ENCODE measurements around the gene ESPL1.

ESPL1 gene

DNA sequence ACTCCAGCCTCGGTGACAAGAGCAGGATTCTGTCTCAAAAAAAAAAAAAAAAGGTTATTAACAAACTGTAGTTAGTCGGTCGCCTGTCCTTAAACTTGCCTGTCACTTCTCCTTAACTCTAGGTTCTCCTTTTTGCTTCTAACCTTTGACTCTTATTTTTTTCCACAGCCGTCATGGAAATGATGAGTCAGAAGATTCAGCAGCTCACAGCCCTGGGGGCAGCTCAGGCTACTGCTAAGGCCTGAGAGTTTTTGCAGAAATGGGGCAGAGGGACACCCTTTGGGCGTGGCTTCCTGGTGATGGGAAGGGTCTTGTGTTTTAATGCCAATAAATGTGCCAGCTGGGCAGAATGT is 31.0 kb downstream of the ESPL1 start:
- H3K9ac ChIP-seq (ENCODE audit: low read depth, low read length, poor library complexity): peak overlapping the region; percentile 57
- H2BK120ac ChIP-seq (ENCODE audit: low read depth, low read length): no peak overlapping the region
- peak overlapping the region in 1 of 2 donors; percentile 83 for H3K4me3 ChIP-seq (ENCODE audit: low read length in 2 of 2)
- peak overlapping the region; percentile 65 for H3K27ac ChIP-seq (replicated peaks; ENCODE audit: low read length)
- no peaks in the 10 kb centered on the region for H3K9me3 ChIP-seq (replicated peaks in 1 of 2; ENCODE audit: control insufficient read depth in 2 of 2, insufficient read depth in 1 of 2, low read depth in 1 of 2, low read length in 2 of 2)
- no peak overlapping the region for H3K23ac ChIP-seq (ENCODE audit: low read depth, low read length, poor library complexity)
- peaks cover 8% of the 10 kb centered on the region for H3K79me1 ChIP-seq (ENCODE audit: low read depth, low read length)
- H2BK5ac ChIP-seq (ENCODE audit: low read length): peak overlapping the region; percentile 7
- peak overlapping the region; percentile 35 for H3K4me2 ChIP-seq (ENCODE audit: insufficient read depth, low read length, poor library complexity, severe bottlenecking)
- no peak overlapping the region for H2AFZ ChIP-seq (ENCODE audit: low read length)
- peaks cover 25 to 59% of the 10 kb centered on the region in 2 donors for H3K36me3 ChIP-seq (replicated peaks in 1 of 2; ENCODE audit: control insufficient read depth in 2 of 2, insufficient read depth in 2 of 2, low read length in 2 of 2)
- no peak overlapping the region for H2BK15ac ChIP-seq (ENCODE audit: low read length)
- H2BK12ac ChIP-seq (ENCODE audit: low read length): no peak overlapping the region
- H3K4me1 ChIP-seq (ENCODE audit: control insufficient read depth in 2 of 2, insufficient read depth in 1 of 2, low read depth in 1 of 2, low read length in 2 of 2): peaks cover 8 to 11% of the 10 kb centered on the region in 2 donors
- no peak overlapping the region for H4K8ac ChIP-seq (ENCODE audit: low read depth, low read length)
- no peak overlapping the region for H3K4ac ChIP-seq (ENCODE audit: low read length)
- no peak overlapping the region for H3K14ac ChIP-seq (ENCODE audit: low read length)
- DNase-seq (ENCODE audit: low spot score): no peak
- H4K91ac ChIP-seq (ENCODE audit: low read depth, low read length, poor library complexity): no peak overlapping the region
- H2AK5ac ChIP-seq (ENCODE audit: low read depth, low read length): no peak overlapping the region
- WGBS, 2 donors (ENCODE audit: extremely low coverage in 2 of 2, insufficient read length in 2 of 2, insufficient replicate concordance in 1 of 2): no CpG with 5 or more reads among the region's 5 CpGs
- H3K27me3 ChIP-seq (ENCODE audit: control insufficient read depth in 3 of 3, insufficient read depth in 3 of 3, low read depth in 1 of 3, low read length in 3 of 3): no peaks in the 10 kb centered on the region
- H3K18ac ChIP-seq (ENCODE audit: low read length): no peak overlapping the region

DNA sequence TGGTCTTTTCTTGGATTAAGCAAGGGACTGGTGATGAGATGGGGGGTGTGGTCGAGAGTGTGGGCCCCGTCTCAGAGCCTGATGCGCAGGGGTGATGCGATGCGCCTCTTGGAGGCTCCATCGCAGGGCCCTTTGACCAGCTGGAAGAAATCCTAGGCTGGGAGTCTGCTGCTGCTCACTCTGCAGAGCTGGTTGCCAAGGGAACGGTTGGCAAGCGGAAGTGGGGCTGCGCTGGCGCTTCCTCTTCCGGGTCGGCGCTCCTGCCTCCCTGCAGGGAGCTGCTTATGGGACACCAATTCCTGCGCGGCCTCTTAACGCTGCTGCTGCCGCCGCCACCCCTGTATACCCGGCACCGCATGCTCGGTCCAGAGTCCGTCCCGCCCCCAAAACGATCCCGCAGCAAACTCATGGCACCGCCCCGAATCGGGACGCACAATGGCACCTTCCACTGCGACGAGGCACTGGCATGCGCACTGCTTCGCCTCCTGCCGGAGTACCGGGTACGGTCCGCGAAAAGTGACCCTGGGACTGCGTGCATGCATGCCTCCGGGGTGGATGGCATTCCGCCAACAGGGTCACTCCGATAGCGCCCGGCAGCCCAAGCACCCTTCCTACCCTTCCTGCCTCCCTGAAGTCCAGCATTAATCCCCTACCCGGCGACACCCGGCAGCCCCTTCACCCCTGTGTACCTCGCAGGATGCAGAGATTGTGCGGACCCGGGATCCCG is 31.5 kb downstream of the ESPL1 start, which contains the start of gene MYG1:
MYG1 (plus strand) TSS at position 242 of the 727 bp plus-strand sequence; CDS start at position 285, 43 bp downstream.
- peaks cover 23 to 58% of the 10 kb centered on the region in 2 donors for H3K36me3 ChIP-seq (replicated peaks in 1 of 2; ENCODE audit: control insufficient read depth in 2 of 2, insufficient read depth in 2 of 2, low read length in 2 of 2)
- H2BK5ac ChIP-seq (ENCODE audit: low read length): peak within 1 kb of the TSS; percentile 7
- WGBS, 2 donors (ENCODE audit: extremely low coverage in 2 of 2, insufficient read length in 2 of 2, insufficient replicate concordance in 1 of 2): no CpG with 5 or more reads among the region's 51 CpGs
- H3K18ac ChIP-seq (ENCODE audit: low read length): peak within 1 kb of the TSS; percentile 73
- H3K9me3 ChIP-seq (replicated peaks in 1 of 2; ENCODE audit: control insufficient read depth in 2 of 2, insufficient read depth in 1 of 2, low read depth in 1 of 2, low read length in 2 of 2): no peaks in the 10 kb centered on the region
- H2BK15ac ChIP-seq (ENCODE audit: low read length): no peak within 1 kb of the TSS
- H3K27ac ChIP-seq (replicated peaks; ENCODE audit: low read length): peak within 1 kb of the TSS; percentile 65
- H4K8ac ChIP-seq (ENCODE audit: low read depth, low read length): no peak within 1 kb of the TSS
- no peak within 1 kb of the TSS for H3K4ac ChIP-seq (ENCODE audit: low read length)
- no peak within 1 kb of the TSS for H2BK12ac ChIP-seq (ENCODE audit: low read length)
- peak; percentile 81 for DNase-seq (ENCODE audit: low spot score)
- H3K4me3 ChIP-seq (ENCODE audit: low read length in 2 of 2): peak within 1 kb of the TSS; percentile 83 to 94
- peaks cover 8% of the 10 kb centered on the region for H3K79me1 ChIP-seq (ENCODE audit: low read depth, low read length)
- H2AFZ ChIP-seq (ENCODE audit: low read length): peak within 1 kb of the TSS; percentile 91
- H3K9ac ChIP-seq (ENCODE audit: low read depth, low read length, poor library complexity): peak within 1 kb of the TSS; percentile 92
- peak within 1 kb of the TSS; percentile 6 for H3K23ac ChIP-seq (ENCODE audit: low read depth, low read length, poor library complexity)
- peaks cover 8 to 11% of the 10 kb centered on the region in 2 donors for H3K4me1 ChIP-seq (ENCODE audit: control insufficient read depth in 2 of 2, insufficient read depth in 1 of 2, low read depth in 1 of 2, low read length in 2 of 2)
- no peaks in the 10 kb centered on the region for H3K27me3 ChIP-seq (ENCODE audit: control insufficient read depth in 3 of 3, insufficient read depth in 3 of 3, low read depth in 1 of 3, low read length in 3 of 3)
- H3K4me2 ChIP-seq (ENCODE audit: insufficient read depth, low read length, poor library complexity, severe bottlenecking): peak within 1 kb of the TSS; percentile 85
- peak within 1 kb of the TSS; percentile 12 for H3K14ac ChIP-seq (ENCODE audit: low read length)
- peak within 1 kb of the TSS; percentile 21 for H2BK120ac ChIP-seq (ENCODE audit: low read depth, low read length)
- no peak within 1 kb of the TSS for H4K91ac ChIP-seq (ENCODE audit: low read depth, low read length, poor library complexity)
- H2AK5ac ChIP-seq (ENCODE audit: low read depth, low read length): no peak within 1 kb of the TSS

DNA sequence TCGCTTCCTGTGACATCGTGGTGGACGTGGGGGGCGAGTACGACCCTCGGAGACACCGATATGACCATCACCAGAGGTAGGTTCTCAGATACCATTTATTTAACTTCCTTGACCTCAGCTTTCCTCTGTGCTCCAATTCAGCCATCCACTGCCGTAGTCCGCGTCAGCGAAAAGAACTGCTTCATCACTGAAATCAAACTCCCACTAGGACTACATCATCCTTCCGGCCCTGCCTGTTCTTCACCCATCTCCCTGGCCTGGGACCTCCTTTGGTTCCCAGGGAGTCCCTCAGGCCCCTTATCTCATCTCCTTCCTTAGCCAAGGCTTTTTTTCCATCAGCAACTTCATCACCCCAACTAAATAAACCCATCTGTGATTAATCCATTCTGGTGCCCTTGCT is 32.1 kb downstream of the ESPL1 start:
- H3K4me3 ChIP-seq (ENCODE audit: low read length in 2 of 2): peak overlapping the region; percentile 83 to 94
- no peak overlapping the region for H4K91ac ChIP-seq (ENCODE audit: low read depth, low read length, poor library complexity)
- no peak overlapping the region for H3K14ac ChIP-seq (ENCODE audit: low read length)
- no peak overlapping the region for H2BK12ac ChIP-seq (ENCODE audit: low read length)
- peaks cover 25 to 60% of the 10 kb centered on the region in 2 donors for H3K36me3 ChIP-seq (replicated peaks in 1 of 2; ENCODE audit: control insufficient read depth in 2 of 2, insufficient read depth in 2 of 2, low read length in 2 of 2)
- H2BK5ac ChIP-seq (ENCODE audit: low read length): peak overlapping the region; percentile 7
- no peak overlapping the region for H2BK15ac ChIP-seq (ENCODE audit: low read length)
- H3K9me3 ChIP-seq (replicated peaks in 1 of 2; ENCODE audit: control insufficient read depth in 2 of 2, insufficient read depth in 1 of 2, low read depth in 1 of 2, low read length in 2 of 2): no peaks in the 10 kb centered on the region
- H3K18ac ChIP-seq (ENCODE audit: low read length): no peak overlapping the region
- WGBS, 2 donors (ENCODE audit: extremely low coverage in 2 of 2, insufficient read length in 2 of 2, insufficient replicate concordance in 1 of 2): no CpG with 5 or more reads among the region's 12 CpGs
- no peak overlapping the region for H3K27ac ChIP-seq (replicated peaks; ENCODE audit: low read length)
- H3K79me1 ChIP-seq (ENCODE audit: low read depth, low read length): peaks cover 8% of the 10 kb centered on the region
- no peaks in the 10 kb centered on the region for H3K27me3 ChIP-seq (ENCODE audit: control insufficient read depth in 3 of 3, insufficient read depth in 3 of 3, low read depth in 1 of 3, low read length in 3 of 3)
- peak overlapping the region; percentile 21 for H2BK120ac ChIP-seq (ENCODE audit: low read depth, low read length)
- H3K4me2 ChIP-seq (ENCODE audit: insufficient read depth, low read length, poor library complexity, severe bottlenecking): peak overlapping the region; percentile 85
- peak overlapping the region; percentile 92 for H3K9ac ChIP-seq (ENCODE audit: low read depth, low read length, poor library complexity)
- no peak for DNase-seq (ENCODE audit: low spot score)
- H2AFZ ChIP-seq (ENCODE audit: low read length): peak overlapping the region; percentile 91
- no peak overlapping the region for H4K8ac ChIP-seq (ENCODE audit: low read depth, low read length)
- no peak overlapping the region for H3K4ac ChIP-seq (ENCODE audit: low read length)
- peaks cover 6 to 11% of the 10 kb centered on the region in 2 donors for H3K4me1 ChIP-seq (ENCODE audit: control insufficient read depth in 2 of 2, insufficient read depth in 1 of 2, low read depth in 1 of 2, low read length in 2 of 2)
- peak overlapping the region; percentile 6 for H3K23ac ChIP-seq (ENCODE audit: low read depth, low read length, poor library complexity)
- no peak overlapping the region for H2AK5ac ChIP-seq (ENCODE audit: low read depth, low read length)

DNA sequence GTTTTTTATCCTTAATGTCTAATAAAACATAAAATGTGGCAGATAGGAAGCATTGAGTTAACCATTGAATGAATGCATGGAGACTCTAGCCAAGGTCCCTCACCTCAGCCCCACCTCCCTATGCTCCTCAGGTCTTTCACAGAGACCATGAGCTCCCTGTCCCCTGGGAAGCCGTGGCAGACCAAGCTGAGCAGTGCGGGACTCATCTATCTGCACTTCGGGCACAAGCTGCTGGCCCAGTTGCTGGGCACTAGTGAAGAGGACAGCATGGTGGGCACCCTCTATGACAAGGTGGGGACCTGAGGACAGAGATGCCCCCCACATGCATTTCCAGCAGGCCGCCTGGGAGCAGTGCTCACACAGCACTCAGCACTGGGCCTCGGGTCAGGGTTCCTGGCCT is 34.8 kb downstream of the ESPL1 start:
- H3K27me3 ChIP-seq (ENCODE audit: control insufficient read depth in 3 of 3, insufficient read depth in 3 of 3, low read depth in 1 of 3, low read length in 3 of 3): no peaks in the 10 kb centered on the region
- H2AK5ac ChIP-seq (ENCODE audit: low read depth, low read length): no peak overlapping the region
- no peak overlapping the region for H2BK12ac ChIP-seq (ENCODE audit: low read length)
- no peak overlapping the region for H3K4me3 ChIP-seq (ENCODE audit: low read length in 2 of 2)
- peaks cover 46 to 73% of the 10 kb centered on the region in 2 donors for H3K36me3 ChIP-seq (replicated peaks in 1 of 2; ENCODE audit: control insufficient read depth in 2 of 2, insufficient read depth in 2 of 2, low read length in 2 of 2)
- peaks cover 4 to 11% of the 10 kb centered on the region in 2 donors for H3K4me1 ChIP-seq (ENCODE audit: control insufficient read depth in 2 of 2, insufficient read depth in 1 of 2, low read depth in 1 of 2, low read length in 2 of 2)
- DNase-seq (ENCODE audit: low spot score): no peak
- H2BK120ac ChIP-seq (ENCODE audit: low read depth, low read length): no peak overlapping the region
- H3K4me2 ChIP-seq (ENCODE audit: insufficient read depth, low read length, poor library complexity, severe bottlenecking): no peak overlapping the region
- H2BK15ac ChIP-seq (ENCODE audit: low read length): no peak overlapping the region
- H4K8ac ChIP-seq (ENCODE audit: low read depth, low read length): no peak overlapping the region
- no peak overlapping the region for H3K4ac ChIP-seq (ENCODE audit: low read length)
- H2BK5ac ChIP-seq (ENCODE audit: low read length): no peak overlapping the region
- H3K9me3 ChIP-seq (replicated peaks in 1 of 2; ENCODE audit: control insufficient read depth in 2 of 2, insufficient read depth in 1 of 2, low read depth in 1 of 2, low read length in 2 of 2): no peaks in the 10 kb centered on the region
- H4K91ac ChIP-seq (ENCODE audit: low read depth, low read length, poor library complexity): no peak overlapping the region
- H3K18ac ChIP-seq (ENCODE audit: low read length): no peak overlapping the region
- H3K9ac ChIP-seq (ENCODE audit: low read depth, low read length, poor library complexity): no peak overlapping the region
- H3K23ac ChIP-seq (ENCODE audit: low read depth, low read length, poor library complexity): no peak overlapping the region
- H2AFZ ChIP-seq (ENCODE audit: low read length): no peak overlapping the region
- no peak overlapping the region for H3K14ac ChIP-seq (ENCODE audit: low read length)
- no peak overlapping the region for H3K27ac ChIP-seq (replicated peaks; ENCODE audit: low read length)
- no CpG with 5 or more reads among the region's 5 CpGs for WGBS, 2 donors (ENCODE audit: extremely low coverage in 2 of 2, insufficient read length in 2 of 2, insufficient replicate concordance in 1 of 2)
- H3K79me1 ChIP-seq (ENCODE audit: low read depth, low read length): peaks cover 2% of the 10 kb centered on the region

Measured in neuronal stem cell (in vitro differentiated cells).